Astrocyte of the cerebellum (primary cell): Measurements from ENCODE around the gene COL6A3.

Experiments used
- DNase-seq: peaks from one replicate; pipeline ENCODE4 v3.0.0-alpha.2; 2011; ENCODE audit warnings: low read depth
- H3K4me3 ChIP-seq: 2 replicates; pipeline ENCODE4 v1.5.1; 2011; ENCODE audit warnings: mild to moderate bottlenecking, low read depth, low read length, moderate library complexity
- CTCF ChIP-seq: IDR thresholded peaks from 2 replicates; pipeline ENCODE4 v1.5.1; 2012; ENCODE audit warnings: low read length, low read depth, moderate library complexity, mild to moderate bottlenecking; ENCODE audit errors: missing control alignments
- in situ Hi-C: cut with HindIII; loops from 2 replicates; pipeline ENCODE4 v1.10.0; 2017; ENCODE audit warnings: low sequenced_read_pairs

Gene COL6A3

GRCh38 chr2:237314681-237315080, 99.3 kb downstream of the COL6A3 start:
- H3K4me3 ChIP-seq = no peak overlapping the region
- in situ Hi-C loops = no loop called here
- TF ChIP-seq CTCF = no peak
- DNase-seq = no peak

DNA sequence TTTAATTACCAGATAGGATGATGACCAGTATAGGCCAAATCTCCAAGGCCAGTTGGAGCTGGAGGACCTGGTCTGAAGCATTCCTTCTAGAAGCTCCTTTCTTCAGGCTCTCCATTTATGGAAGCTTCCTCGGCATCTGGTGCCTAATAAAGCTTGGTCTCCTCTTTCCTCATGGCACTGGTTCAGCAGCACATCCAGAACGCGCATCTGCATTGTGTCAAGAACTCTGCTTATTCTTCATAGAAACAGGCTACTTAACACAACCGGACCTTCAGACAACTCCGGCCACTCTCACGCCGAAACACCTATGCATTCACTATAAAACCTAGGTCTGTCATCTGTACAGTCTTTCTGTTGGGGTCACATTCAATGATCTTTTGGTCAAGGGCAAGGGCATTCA, 99.8 kb downstream of the COL6A3 start:
- DNase-seq = no peak
- TF ChIP-seq CTCF = no peak
- no peak overlapping the region for H3K4me3 ChIP-seq
- in situ Hi-C loops = no loop called here

DNA sequence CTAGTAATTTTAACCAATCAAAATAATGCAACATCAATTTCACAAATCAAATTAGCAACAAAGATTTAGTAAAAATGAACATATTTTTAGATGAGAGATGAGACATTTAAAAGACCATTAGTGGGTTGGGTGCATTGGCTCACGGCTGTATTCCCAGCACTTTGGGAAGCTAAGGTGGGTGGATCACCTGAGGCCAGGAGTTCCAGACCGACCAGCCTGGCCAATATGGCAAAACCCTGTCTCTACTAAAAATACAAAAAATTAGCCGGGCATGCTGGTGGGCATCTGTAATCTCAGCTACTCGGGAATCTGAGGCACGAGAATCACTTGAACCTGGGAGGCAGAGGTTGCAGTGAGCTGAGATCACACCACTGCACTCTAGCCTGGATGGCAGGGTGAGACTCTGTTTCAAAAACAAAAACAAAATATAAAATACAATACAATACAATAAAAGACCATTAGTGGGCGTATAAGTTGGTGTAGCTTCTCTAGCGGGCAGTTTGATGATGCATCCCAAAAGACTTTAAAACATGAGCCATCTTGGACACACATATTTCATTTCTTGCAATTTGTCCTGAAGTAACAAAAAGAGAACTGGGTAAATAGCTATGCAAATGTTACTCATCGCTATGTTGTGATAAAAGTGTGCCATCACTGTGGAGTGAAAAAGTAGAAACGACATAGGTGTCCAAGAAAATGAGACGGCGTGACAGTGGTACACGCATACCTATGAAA, 101.8 kb downstream of the COL6A3 start:
- no peak for DNase-seq
- in situ Hi-C loops = no loop called here
- no peak for TF ChIP-seq CTCF
- no peak overlapping the region for H3K4me3 ChIP-seq

- no peak overlapping the region for H3K4me3 ChIP-seq
- in situ Hi-C loops = no loop called here
- DNase-seq = no peak
- TF ChIP-seq CTCF = no peak
These were observed 103.3 kb downstream of the COL6A3 start for GRCh38 chr2:237310515-237311114.

- H3K4me3 ChIP-seq = no peak overlapping the region
- in situ Hi-C loops = no loop called here
- DNase-seq = no peak
- TF ChIP-seq CTCF = no peak
These were observed 104.5 kb downstream of the COL6A3 start for GRCh38 chr2:237309416-237309815.

GRCh38 chr2:237309011-237309410, 105.0 kb downstream of the COL6A3 start:
- DNase-seq = no peak
- TF ChIP-seq CTCF = no peak
- H3K4me3 ChIP-seq = no peak overlapping the region
- in situ Hi-C loops = no loop called here

GRCh38 chr2:237307474-237307873, 106.5 kb downstream of the COL6A3 start:
- no peak for TF ChIP-seq CTCF
- in situ Hi-C loops = no loop called here
- H3K4me3 ChIP-seq = no peak overlapping the region
- DNase-seq = no peak
